Mesendoderm (in vitro differentiated cells): ENCODE data around the gene CHMP4B.
A peak's percentile ranks its signal among the peaks of the same experiment; 100 is the strongest.

Source experiments
- DNase-seq: peaks from one replicate; pipeline ENCODE4 v3.0.0; 2013
- H2AK5ac ChIP-seq: 2 replicates; pipeline ENCODE4 v1.6.1; 2013; ENCODE audit warnings: low read length, inconsistent platforms
- H2BK120ac ChIP-seq: 2 replicates; pipeline ENCODE4 v1.6.1; 2013; ENCODE audit warnings: low read depth, mild to moderate bottlenecking, low read length, moderate library complexity, mixed read lengths
- H2BK15ac ChIP-seq: replicated peaks from 2 replicates; pipeline ENCODE4 v1.6.1; 2013; ENCODE audit warnings: low read depth, mild to moderate bottlenecking, moderate library complexity
- H2BK5ac ChIP-seq: 2 replicates; pipeline ENCODE4 v1.6.1; 2013; ENCODE audit warnings: low read length, inconsistent platforms
- H3K18ac ChIP-seq: 2 replicates; pipeline ENCODE4 v1.6.1; 2013; ENCODE audit warnings: mild to moderate bottlenecking, low read length, mixed read lengths
- H3K23ac ChIP-seq: one replicate; pipeline ENCODE4 v1.6.1; 2013; ENCODE audit warnings: low read length
- H3K27ac ChIP-seq: 2 replicates; pipeline ENCODE4 v1.5.1; 2013; ENCODE audit warnings: low read depth, mild to moderate bottlenecking, inconsistent platforms, low read length, moderate library complexity
- H3K27me3 ChIP-seq: 2 replicates; pipeline ENCODE4 v1.6.1; 2013; ENCODE audit warnings: low read length, control low read depth, mild to moderate bottlenecking, inconsistent platforms; ENCODE audit not compliant: insufficient read depth, poor library complexity
- H3K36me3 ChIP-seq: 2 replicates; pipeline ENCODE4 v1.6.1; 2013; ENCODE audit warnings: low read length, inconsistent platforms; ENCODE audit not compliant: control insufficient read depth, insufficient read depth
- H3K4ac ChIP-seq: one replicate; pipeline ENCODE4 v1.6.1; 2013; ENCODE audit warnings: low read depth, mild to moderate bottlenecking, low read length, moderate library complexity
- H3K4me1 ChIP-seq: 2 replicates; pipeline ENCODE4 v1.6.1; 2013; ENCODE audit warnings: low read depth, low read length, inconsistent platforms; ENCODE audit not compliant: control insufficient read depth
- H3K4me2 ChIP-seq: 2 replicates; pipeline ENCODE4 v1.6.1; 2013; ENCODE audit warnings: low read length
- H3K4me3 ChIP-seq: 2 replicates; pipeline ENCODE4 v1.5.1; 2013; ENCODE audit warnings: mild to moderate bottlenecking, low read length
- H3K56ac ChIP-seq: one replicate; pipeline ENCODE4 v1.6.1; 2013; ENCODE audit warnings: low read length
- H3K79me1 ChIP-seq: 2 replicates; pipeline ENCODE4 v1.6.1; 2013; ENCODE audit warnings: low read length, inconsistent platforms
- H3K79me2 ChIP-seq: 2 replicates; pipeline ENCODE4 v1.6.1; 2013; ENCODE audit warnings: mild to moderate bottlenecking, low read length; ENCODE audit not compliant: control insufficient read depth, insufficient read depth
- H3K9ac ChIP-seq: 2 replicates; pipeline ENCODE4 v1.6.1; 2013; ENCODE audit warnings: low read length, inconsistent platforms
- H4K5ac ChIP-seq: one replicate; pipeline ENCODE4 v1.6.1; 2013; ENCODE audit warnings: low read length
- H4K8ac ChIP-seq: one replicate; pipeline ENCODE4 v1.6.1; 2013; ENCODE audit warnings: low read depth, mild to moderate bottlenecking, control low read depth, low read length, moderate library complexity
- WGBS: extraction: QIAGEN DNeasy Blood & Tissue Kit; methylation state at CpG from one replicate; pipeline ENCODE4 v1.1.7; 2013; ENCODE audit warnings: low lambda C conversion rate, missing lambda C conversion rate; ENCODE audit not compliant: insufficient coverage; ENCODE audit errors: extremely low coverage; 5-methylcytosine and 5-hydroxymethylcytosine counted together

CHMP4B gene

GRCh38 chr20:33868042-33868441, 56.9 kb downstream of the CHMP4B start:
- WGBS: no CpG with 5 or more reads among the region's 7 CpGs

GRCh38 chr20:33868595-33868994, 57.4 kb downstream of the CHMP4B start:
- Histone ChIP-seq H3K56ac (no peak overlapping the region), H2BK15ac (no peak overlapping the region), H3K4me3 (no peak overlapping the region), H3K4ac (no peak overlapping the region), H4K8ac (no peak overlapping the region), H4K5ac (no peak overlapping the region), H3K9ac (no peak overlapping the region), H3K36me3 (no peaks in the 10 kb centered on the region), H3K4me2 (no peak overlapping the region), H3K27me3 (no peaks in the 10 kb centered on the region), H3K79me2 (no peaks in the 10 kb centered on the region), H3K27ac (no peak overlapping the region), H3K4me1 (peaks cover 2% of the 10 kb centered on the region), H3K79me1 (no peaks in the 10 kb centered on the region), H2BK5ac (no peak overlapping the region), H3K23ac (no peak overlapping the region), H2AK5ac (no peak overlapping the region), H3K18ac (no peak overlapping the region), H2BK120ac (no peak overlapping the region)
- no CpG with 5 or more reads among the region's 6 CpGs for WGBS
- no peak for DNase-seq

More at GRCh38 chr20:33868042-33868441, 56.9 kb downstream of the CHMP4B start:
- Histone ChIP-seq H2BK120ac (no peak overlapping the region), H3K18ac (no peak overlapping the region), H3K4me2 (no peak overlapping the region), H2BK15ac (no peak overlapping the region), H4K5ac (no peak overlapping the region), H3K4me1 (no peaks in the 10 kb centered on the region), H3K56ac (no peak overlapping the region), H3K9ac (no peak overlapping the region), H4K8ac (no peak overlapping the region), H3K4ac (no peak overlapping the region), H3K27me3 (no peaks in the 10 kb centered on the region), H3K79me2 (no peaks in the 10 kb centered on the region), H3K36me3 (no peaks in the 10 kb centered on the region), H3K23ac (no peak overlapping the region), H2AK5ac (no peak overlapping the region), H3K27ac (no peak overlapping the region), H3K4me3 (no peak overlapping the region), H2BK5ac (no peak overlapping the region), H3K79me1 (no peaks in the 10 kb centered on the region)
- DNase-seq: no peak

GRCh38 chr20:33869283-33869682, 58.1 kb downstream of the CHMP4B start:
- Histone ChIP-seq H3K4ac (no peak overlapping the region), H2BK120ac (no peak overlapping the region), H3K79me1 (no peaks in the 10 kb centered on the region), H3K4me1 (peaks cover 2% of the 10 kb centered on the region), H2BK15ac (no peak overlapping the region), H3K36me3 (no peaks in the 10 kb centered on the region), H3K56ac (no peak overlapping the region), H3K18ac (no peak overlapping the region), H3K4me3 (no peak overlapping the region), H3K27ac (no peak overlapping the region), H4K8ac (no peak overlapping the region), H4K5ac (no peak overlapping the region), H3K27me3 (no peaks in the 10 kb centered on the region), H3K23ac (no peak overlapping the region), H3K79me2 (no peaks in the 10 kb centered on the region), H2BK5ac (no peak overlapping the region), H3K4me2 (no peak overlapping the region), H2AK5ac (no peak overlapping the region), H3K9ac (no peak overlapping the region)
- WGBS: no CpG with 5 or more reads among the region's 5 CpGs
- no peak for DNase-seq

- no peak overlapping the region for H3K9ac ChIP-seq
- no peak overlapping the region for H3K4me3 ChIP-seq
- H4K8ac ChIP-seq: no peak overlapping the region
- H3K18ac ChIP-seq: no peak overlapping the region
- no CpG with 5 or more reads among the region's 12 CpGs for WGBS
- H4K5ac ChIP-seq: no peak overlapping the region
- H3K56ac ChIP-seq: no peak overlapping the region
- H3K36me3 ChIP-seq: no peaks in the 10 kb centered on the region
- no peak overlapping the region for H3K4me2 ChIP-seq
- no peak overlapping the region for H3K4ac ChIP-seq
- no peak overlapping the region for H2BK15ac ChIP-seq
- H3K4me1 ChIP-seq: peaks cover 2% of the 10 kb centered on the region
- H2AK5ac ChIP-seq: no peak overlapping the region
- no peak overlapping the region for H3K23ac ChIP-seq
- no peaks in the 10 kb centered on the region for H3K79me1 ChIP-seq
- H3K27me3 ChIP-seq: no peaks in the 10 kb centered on the region
- DNase-seq: no peak
- no peaks in the 10 kb centered on the region for H3K79me2 ChIP-seq
- H2BK5ac ChIP-seq: no peak overlapping the region
- H3K27ac ChIP-seq: no peak overlapping the region
- no peak overlapping the region for H2BK120ac ChIP-seq
These were observed 60.2 kb downstream of the CHMP4B start for GRCh38 chr20:33871362-33871761.

GRCh38 chr20:33874129-33874528, 63.0 kb downstream of the CHMP4B start:
- no CpG with 5 or more reads among the region's 7 CpGs for WGBS

GRCh38 chr20:33875055-33875454, 63.9 kb downstream of the CHMP4B start:
- DNase-seq: no peak
- no peak overlapping the region for H3K4me3 ChIP-seq

More at GRCh38 chr20:33874129-33874528, 63.0 kb downstream of the CHMP4B start:
- no peak overlapping the region for H3K18ac ChIP-seq
- H2BK120ac ChIP-seq: no peak overlapping the region
- no peak overlapping the region for H2BK5ac ChIP-seq
- no peaks in the 10 kb centered on the region for H3K27me3 ChIP-seq
- H3K4me3 ChIP-seq: no peak overlapping the region
- H3K9ac ChIP-seq: no peak overlapping the region
- no peak overlapping the region for H3K56ac ChIP-seq
- DNase-seq: peak; percentile 83
- H3K79me2 ChIP-seq: no peaks in the 10 kb centered on the region
- no peak overlapping the region for H3K23ac ChIP-seq
- H4K8ac ChIP-seq: no peak overlapping the region
- no peak overlapping the region for H3K4me2 ChIP-seq
- H2AK5ac ChIP-seq: no peak overlapping the region
- H4K5ac ChIP-seq: no peak overlapping the region
- H3K4ac ChIP-seq: no peak overlapping the region
- peaks cover 2% of the 10 kb centered on the region for H3K4me1 ChIP-seq
- H3K27ac ChIP-seq: no peak overlapping the region
- H2BK15ac ChIP-seq: no peak overlapping the region
- H3K79me1 ChIP-seq: no peaks in the 10 kb centered on the region
- H3K36me3 ChIP-seq: no peaks in the 10 kb centered on the region

More at GRCh38 chr20:33875055-33875454, 63.9 kb downstream of the CHMP4B start:
- H3K79me2 ChIP-seq: no peaks in the 10 kb centered on the region
- H3K4me2 ChIP-seq: no peak overlapping the region
- no peak overlapping the region for H3K9ac ChIP-seq
- H4K5ac ChIP-seq: no peak overlapping the region
- no peak overlapping the region for H2BK15ac ChIP-seq
- H2AK5ac ChIP-seq: no peak overlapping the region
- no peak overlapping the region for H3K23ac ChIP-seq
- WGBS: no CpG with 5 or more reads among the region's 7 CpGs
- H3K18ac ChIP-seq: no peak overlapping the region
- no peak overlapping the region for H3K4ac ChIP-seq
- no peak overlapping the region for H3K27ac ChIP-seq
- H4K8ac ChIP-seq: no peak overlapping the region
- no peaks in the 10 kb centered on the region for H3K27me3 ChIP-seq
- H3K36me3 ChIP-seq: no peaks in the 10 kb centered on the region
- H3K4me1 ChIP-seq: peaks cover 2% of the 10 kb centered on the region
- no peak overlapping the region for H2BK120ac ChIP-seq
- no peak overlapping the region for H3K56ac ChIP-seq
- no peaks in the 10 kb centered on the region for H3K79me1 ChIP-seq
- no peak overlapping the region for H2BK5ac ChIP-seq
